Endothelial cell (in vitro differentiated cells): ENCODE data around the gene DNMT3L. TPM values are rescaled to one million over a fixed set of nuclear protein-coding genes. Genes with fewer than 3 reads are reported as not detected.

ENCODE experiments used
- DNase-seq: peaks from one replicate; pipeline ENCODE4 v3.0.0; 2021; ENCODE audit warnings: low spot score
- H3K27ac Mint-ChIP-seq: one replicate; pipeline ENCODE4 v1.8.0; 2021; ENCODE audit warnings: mixed read lengths, inconsistent platforms; ENCODE audit not compliant: unreplicated experiment
- H3K27me3 Mint-ChIP-seq: one replicate; pipeline ENCODE4 v1.8.0; 2021; ENCODE audit warnings: mild to moderate bottlenecking, moderate library complexity, mixed read lengths, inconsistent platforms; ENCODE audit not compliant: unreplicated experiment
- H3K36me3 Mint-ChIP-seq: one replicate; pipeline ENCODE4 v1.8.0; 2021; ENCODE audit warnings: mild to moderate bottlenecking, low read depth, mixed read lengths, inconsistent platforms; ENCODE audit not compliant: unreplicated experiment
- H3K4me1 Mint-ChIP-seq: one replicate; pipeline ENCODE4 v1.8.0; 2021; ENCODE audit warnings: mild to moderate bottlenecking, mixed read lengths, inconsistent platforms; ENCODE audit not compliant: unreplicated experiment
- H3K4me3 Mint-ChIP-seq: one replicate; pipeline ENCODE4 v1.8.0; 2021; ENCODE audit warnings: mild to moderate bottlenecking, mixed read lengths, inconsistent platforms; ENCODE audit not compliant: unreplicated experiment
- H3K9me3 Mint-ChIP-seq: one replicate; pipeline ENCODE4 v1.8.0; 2021; ENCODE audit warnings: mixed read lengths, inconsistent platforms; ENCODE audit not compliant: unreplicated experiment
- total RNA-seq: library from RNA; stranded (reverse); fragmentation: NEBNext Ultra II Directional; extraction: Animal tissue kit (Norgen Biotek cat#: 25700); gene quantifications from one replicate; pipeline ENCODE4 v1.2.1, GENCODE V29; 2021; ENCODE audit not compliant: unreplicated experiment
- TF ChIP-seq, protein P1 (sequence below): fragments of 200-600 bp; sonication (generic); IDR thresholded peaks from one replicate; pipeline ENCODE4 v1.5.0; 2021; ENCODE audit warnings: antibody characterized with exemption; ENCODE audit not compliant: unreplicated experiment

Gene DNMT3L
- total RNA-seq, 1 donor from 2014 or later: not detected

DNA sequence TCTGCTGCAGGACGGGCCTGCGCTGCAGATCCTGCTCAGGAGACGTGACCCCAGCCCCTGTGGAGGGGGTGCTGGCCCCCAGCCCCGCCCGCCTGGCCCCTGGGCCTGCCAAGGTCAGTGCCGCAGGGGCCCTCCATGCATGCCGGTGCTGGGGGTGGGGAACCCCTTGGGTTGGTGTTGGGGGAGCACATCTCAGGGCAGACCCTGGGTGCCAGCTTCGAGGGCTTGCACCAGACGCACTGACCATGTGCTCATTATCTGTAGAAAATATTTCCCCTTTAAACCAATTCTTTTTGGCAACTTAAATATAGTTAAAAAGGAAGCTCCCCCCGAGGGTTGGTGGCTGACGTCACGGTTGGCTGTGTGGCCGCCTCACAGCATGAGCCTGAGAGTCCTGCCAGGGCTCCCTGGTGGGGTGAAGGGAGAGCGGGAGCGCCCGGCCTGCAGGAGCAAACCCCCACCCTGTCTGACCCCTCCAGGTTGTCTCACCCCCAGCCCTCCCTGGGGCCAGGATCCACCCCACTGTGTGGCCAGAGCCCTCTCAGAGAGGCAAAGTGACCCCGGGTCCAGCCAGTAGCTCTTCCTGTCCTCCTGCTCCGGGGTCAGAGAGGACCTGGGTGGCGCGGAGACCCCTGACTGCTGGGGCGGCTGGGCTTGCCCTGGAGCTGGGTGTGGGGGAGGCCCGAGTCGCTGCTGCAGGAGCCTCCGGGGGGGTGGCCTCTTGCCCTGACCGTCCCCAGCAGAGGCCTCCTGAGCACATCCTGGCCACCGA lies 32.9 kb upstream of the DNMT3L start:
- no peak overlapping the region for H3K27ac Mint-ChIP-seq
- H3K36me3 Mint-ChIP-seq: no peaks in the 10 kb centered on the region
- H3K4me3 Mint-ChIP-seq: no peak overlapping the region
- TF ChIP-seq, protein P1, sequence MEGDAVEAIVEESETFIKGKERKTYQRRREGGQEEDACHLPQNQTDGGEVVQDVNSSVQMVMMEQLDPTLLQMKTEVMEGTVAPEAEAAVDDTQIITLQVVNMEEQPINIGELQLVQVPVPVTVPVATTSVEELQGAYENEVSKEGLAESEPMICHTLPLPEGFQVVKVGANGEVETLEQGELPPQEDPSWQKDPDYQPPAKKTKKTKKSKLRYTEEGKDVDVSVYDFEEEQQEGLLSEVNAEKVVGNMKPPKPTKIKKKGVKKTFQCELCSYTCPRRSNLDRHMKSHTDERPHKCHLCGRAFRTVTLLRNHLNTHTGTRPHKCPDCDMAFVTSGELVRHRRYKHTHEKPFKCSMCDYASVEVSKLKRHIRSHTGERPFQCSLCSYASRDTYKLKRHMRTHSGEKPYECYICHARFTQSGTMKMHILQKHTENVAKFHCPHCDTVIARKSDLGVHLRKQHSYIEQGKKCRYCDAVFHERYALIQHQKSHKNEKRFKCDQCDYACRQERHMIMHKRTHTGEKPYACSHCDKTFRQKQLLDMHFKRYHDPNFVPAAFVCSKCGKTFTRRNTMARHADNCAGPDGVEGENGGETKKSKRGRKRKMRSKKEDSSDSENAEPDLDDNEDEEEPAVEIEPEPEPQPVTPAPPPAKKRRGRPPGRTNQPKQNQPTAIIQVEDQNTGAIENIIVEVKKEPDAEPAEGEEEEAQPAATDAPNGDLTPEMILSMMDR: no peak
- DNase-seq: no peak
- H3K4me1 Mint-ChIP-seq: no peaks in the 10 kb centered on the region
- H3K27me3 Mint-ChIP-seq: no peaks in the 10 kb centered on the region
- H3K9me3 Mint-ChIP-seq: no peaks in the 10 kb centered on the region

DNA sequence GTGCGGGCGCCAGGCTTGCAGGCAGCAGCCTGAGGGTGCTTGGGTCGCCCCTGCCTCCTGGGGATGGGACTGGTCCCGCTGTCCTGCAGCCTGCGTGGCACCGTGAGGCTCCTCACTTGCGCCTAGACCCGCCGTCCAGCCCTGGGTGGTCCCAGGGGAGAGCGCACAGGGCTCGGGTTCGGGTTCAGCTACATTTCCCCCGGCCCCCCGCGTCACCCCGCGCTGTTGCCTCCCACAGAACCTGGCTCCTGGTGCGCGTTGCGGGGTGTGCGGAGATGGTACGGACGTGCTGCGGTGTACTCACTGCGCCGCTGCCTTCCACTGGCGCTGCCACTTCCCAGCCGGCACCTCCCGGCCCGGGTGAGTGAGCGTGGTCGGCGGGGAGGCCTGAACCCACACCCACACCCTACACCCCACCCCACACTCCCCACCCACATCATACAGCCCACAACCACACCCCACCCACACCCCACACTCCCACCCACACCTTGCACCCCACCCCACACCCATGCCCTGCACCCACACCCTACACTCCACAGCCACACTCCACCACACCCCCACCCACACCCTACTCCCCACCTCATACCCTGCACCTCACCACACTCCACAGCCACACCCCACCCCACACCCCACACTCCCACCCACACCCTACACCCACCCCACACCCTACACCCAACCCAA lies 32.0 kb upstream of the DNMT3L start:
- H3K9me3 Mint-ChIP-seq: no peaks in the 10 kb centered on the region
- TF ChIP-seq, protein P1: no peak
- H3K36me3 Mint-ChIP-seq: no peaks in the 10 kb centered on the region
- no peak overlapping the region for H3K27ac Mint-ChIP-seq
- H3K27me3 Mint-ChIP-seq: no peaks in the 10 kb centered on the region
- H3K4me1 Mint-ChIP-seq: no peaks in the 10 kb centered on the region
- no peak overlapping the region for H3K4me3 Mint-ChIP-seq
- DNase-seq: no peak

DNA sequence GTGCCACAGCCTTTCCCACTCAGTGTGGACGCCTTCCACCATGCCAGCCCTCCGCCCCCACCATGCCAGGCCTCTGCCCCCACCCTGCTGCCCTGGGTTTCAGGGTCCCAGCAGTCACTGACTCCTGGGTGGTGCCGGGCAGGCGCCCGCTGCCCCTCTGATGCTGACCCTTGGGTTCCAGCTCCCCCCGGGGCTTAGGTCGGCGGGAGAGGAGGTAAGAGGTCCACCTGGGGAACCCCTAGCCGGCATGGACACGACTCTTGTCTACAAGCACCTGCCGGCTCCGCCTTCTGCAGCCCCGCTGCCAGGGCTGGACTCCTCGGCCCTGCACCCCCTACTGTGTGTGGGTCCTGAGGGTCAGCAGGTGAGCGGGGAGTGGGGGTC lies 31.1 kb upstream of the DNMT3L start:
- DNase-seq: no peak
- Mint-ChIP-seq H3K27ac (no peak overlapping the region), H3K4me1 (no peaks in the 10 kb centered on the region), H3K4me3 (no peak overlapping the region), H3K36me3 (no peaks in the 10 kb centered on the region), H3K27me3 (no peaks in the 10 kb centered on the region), H3K9me3 (no peaks in the 10 kb centered on the region)
- TF ChIP-seq, protein P1: no peak

DNA sequence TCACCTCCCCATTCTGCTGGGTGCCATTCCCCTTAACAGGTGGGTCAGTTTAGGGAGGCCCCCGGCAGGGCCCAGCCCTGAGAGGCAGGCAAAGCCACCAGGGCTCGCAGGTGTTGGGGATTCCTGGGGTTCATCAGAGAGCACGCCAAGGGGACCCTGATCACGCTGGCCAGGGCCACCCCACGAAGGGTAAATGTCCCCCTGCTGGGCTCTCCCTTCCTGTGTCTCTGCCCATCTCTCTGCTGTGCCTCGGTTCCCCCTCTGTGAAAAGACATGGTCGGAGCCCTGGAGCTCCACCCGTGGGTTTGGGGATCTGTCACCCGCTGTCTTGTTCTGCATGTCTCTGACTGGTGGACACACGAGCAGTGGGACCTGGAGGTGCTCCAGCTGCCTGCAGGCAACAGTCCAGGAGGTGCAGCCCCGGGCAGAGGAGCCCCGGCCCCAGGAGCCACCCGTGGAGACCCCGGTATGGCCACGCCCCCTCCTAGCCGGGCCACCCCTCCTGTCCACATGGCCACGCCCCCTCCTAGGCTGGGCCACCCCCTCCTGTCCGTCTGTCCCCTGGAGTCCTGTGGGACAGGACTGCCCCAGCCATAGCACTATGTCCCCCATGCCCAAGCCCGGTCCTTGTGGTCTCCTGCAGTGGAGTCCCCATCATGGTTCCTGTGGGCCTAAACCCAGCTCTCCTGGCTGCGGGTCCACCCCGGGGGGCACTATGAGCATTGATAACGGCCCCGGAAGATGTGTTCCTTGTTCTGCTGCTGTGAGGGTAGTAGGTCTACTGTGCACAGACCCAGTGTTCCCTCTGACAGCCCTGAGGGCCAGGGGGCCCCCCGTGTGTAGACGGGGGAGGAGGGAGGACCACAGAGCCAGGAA lies 30.5 kb upstream of the DNMT3L start:
- no peak for DNase-seq
- TF ChIP-seq, protein P1: no peak
- Mint-ChIP-seq H3K4me3 (no peak overlapping the region), H3K9me3 (no peaks in the 10 kb centered on the region), H3K36me3 (no peaks in the 10 kb centered on the region), H3K4me1 (no peaks in the 10 kb centered on the region), H3K27me3 (no peaks in the 10 kb centered on the region), H3K27ac (no peak overlapping the region)
